ENCODE measurements around the gene FBXL5.
"Not testable (repeated sequence)": the region's sequence is repeated elsewhere in the genome, so short reads cannot be mapped to it uniquely, and the experiment has no call there.

GRCh38 chr4:15614891-15615290 lies 40.3 kb downstream of the FBXL5 start:
- TF ChIP-seq CTCF, EP300 (IDR thresholded peaks at IDR 0.05): not testable (repeated sequence)
